Heart left ventricle (tissue), 16 donors: ENCODE data around the gene LELP1. TPM values are rescaled to one million over a fixed set of nuclear protein-coding genes. Genes with fewer than 3 reads are reported as not detected.
"Not testable (repeated sequence)": the region's sequence is repeated elsewhere in the genome, so short reads cannot be mapped to it uniquely, and the experiment has no call there.

Experiments used
- ATAC-seq, 4 donors: fragments of 200-7000 bp; cut with Tn5 transposase; one replicate each; pipeline ENCODE4 v1.9.1; 2020 to 2022; ENCODE audit warnings: moderate library complexity in 4 of 4, mild to moderate bottlenecking in 3 of 4, moderate number of reproducible peaks in 1 of 4
- DNase-seq, 5 donors: peaks; one replicate each; pipeline ENCODE4 v3.0.0-alpha.2; 2020
- H3K27ac ChIP-seq, 12 donors: fragments of 200-600 bp; sonication (generic) in 4 of 12; one replicate each; pipeline versions ENCODE4 v1.5.0 to v1.8.0; 2016 to 2022; ENCODE audit warnings: mild to moderate bottlenecking in 2 of 12
- H3K27me3 ChIP-seq, 9 donors: fragments of 200-600 bp; sonication (generic) in 2 of 9; one replicate each; pipeline versions ENCODE4 v1.5.1 to v1.8.0; 2016 to 2022; ENCODE audit warnings: mild to moderate bottlenecking in 3 of 9
- H3K36me3 ChIP-seq, 9 donors: fragments of 200-600 bp; sonication (generic) in 2 of 9; one replicate each; pipeline versions ENCODE4 v1.5.0 to v1.8.0; 2018 to 2022; ENCODE audit warnings: mild to moderate bottlenecking in 2 of 9
- H3K4me1 ChIP-seq, 12 donors: fragments of 200-600 bp; sonication (generic) in 4 of 12; one replicate each; pipeline versions ENCODE4 v1.5.0 to v1.8.0; 2016 to 2022; ENCODE audit warnings: mild to moderate bottlenecking in 3 of 12
- H3K4me3 ChIP-seq, 12 donors: fragments of 200-600 bp; sonication (generic) in 4 of 12; one replicate each; pipeline versions ENCODE4 v1.5.0 to v1.8.0; 2017 to 2022; ENCODE audit warnings: mild to moderate bottlenecking in 9 of 12, moderate library complexity in 4 of 12
- H3K9me3 ChIP-seq, 12 donors: fragments of 200-600 bp; sonication (generic) in 4 of 12; one replicate each; pipeline versions ENCODE4 v1.5.0 to v1.8.0; 2016 to 2022; ENCODE audit warnings: mild to moderate bottlenecking in 1 of 12
- POLR2A ChIP-seq, 2 donors: fragments of 450-650 bp; IDR thresholded peaks; one replicate each; pipeline ENCODE4 v1.6.1; 2017; ENCODE audit warnings: antibody characterized with exemption in 2 of 2, mild to moderate bottlenecking in 2 of 2, moderate library complexity in 2 of 2
- WGBS, 4 donors: extraction: QIAGEN DNeasy Blood & Tissue Kit in 2 of 4; methylation state at CpG; one replicate each; pipeline versions ENCODE4 v1.1.5 to v1.1.7; 2013 to 2018; 5-methylcytosine and 5-hydroxymethylcytosine counted together
- intact Hi-C, 10 donors: fragments of 100-400 bp; cut with DNase I; formaldehyde crosslinking; loops; one replicate each; pipeline versions ENCODE4 v1.11.1 to v1.14.2; 2022
- polyA plus RNA-seq, 2 donors: library from polyadenylated mRNA; stranded (reverse); fragments of 200-250 nt; gene quantifications; one replicate each; pipeline ENCODE4 v1.2.3, GENCODE V29; 2013
- total RNA-seq, 9 donors: library from RNA; depleted of rRNA in 2 of 9; stranded (reverse); fragments of >200 nt in 2 of 9; fragmentation: NEBNext Ultra II Directional in 3 of 9; extraction: Animal tissue kit (Norgen Biotek cat#: 25700) in 3 of 9; gene quantifications; one replicate each; pipeline versions ENCODE4 v1.1.0 to v1.2.4, GENCODE V29; 2016 to 2023
- TF ChIP-seq, protein P1 (sequence below), 12 donors: fragments of 200-600 bp; sonication (generic) in 4 of 12; IDR thresholded peaks; one replicate each; pipeline versions ENCODE4 v1.5.0 to v1.8.0; 2018 to 2022; ENCODE audit warnings: antibody characterized with exemption in 12 of 12, mild to moderate bottlenecking in 5 of 12
- donor health status: ischemic (EF 13 %, LVEDD 7.1; RV severe dilation, severe dysfunction).
- donor health status: healthy with polysubstance abuse.
- donor health status: DM: no; HTN: yes; CAD: no.
- donor health status: DM: no; HTN: no; CAD: no.
- donor health status: ischemic (EF 25% LVEDD 6.9; RV normal size, moderate dysfunction).
- donor health status: ischemic (EF 25% LVEDD 5.7; RV mildly dilated, moderate dysfunction).
- donor health status: healthy.
- donor health status: DM: yes; HTN: yes; CAD: no.
- donor health status: ischemic (EF 35%, LVEDD 5.7; RV mildly dilated, moderate dysfunction).
- donor health status: nonischemic (EF 11% LVEDD 7.7; RV severe dilation, severe dysfunction).
- donor health status: DM: yes; HTN: yes; CAD: no.
- donor health status: PGD.
- donor health status: ischemic (EF 29% LVEDD 5.4; RV normal size, mild dysfunction).
- donor health status: nonischemic (EF 23%, LVEDD 6.1; RV moderate dilation, normal function).

The LELP1 gene
- total and polyA plus RNA-seq, 11 donors: not detected

GRCh38 chr1:153217744-153218416 lies 14.7 kb downstream of the LELP1 start:
- no peak for DNase-seq
- H3K4me1 ChIP-seq: no peaks in the 10 kb centered on the region
- WGBS, 4 donors: 44 to 50% (median 46%) methylated on average over 2 of the region's 2 CpGs
- ATAC-seq: no peak
- H3K36me3 ChIP-seq: no peaks in the 10 kb centered on the region
- peaks cover 0 to 20% (median 4%) of the 10 kb centered on the region in 9 donors for H3K27me3 ChIP-seq
- H3K27ac ChIP-seq: no peak overlapping the region
- intact Hi-C loops: no loop called here
- no peak overlapping the region for H3K4me3 ChIP-seq
- H3K9me3 ChIP-seq: no peaks in the 10 kb centered on the region
- no peak for TF ChIP-seq POLR2A (IDR thresholded peaks at IDR 0.05)
- TF ChIP-seq, protein P1, sequence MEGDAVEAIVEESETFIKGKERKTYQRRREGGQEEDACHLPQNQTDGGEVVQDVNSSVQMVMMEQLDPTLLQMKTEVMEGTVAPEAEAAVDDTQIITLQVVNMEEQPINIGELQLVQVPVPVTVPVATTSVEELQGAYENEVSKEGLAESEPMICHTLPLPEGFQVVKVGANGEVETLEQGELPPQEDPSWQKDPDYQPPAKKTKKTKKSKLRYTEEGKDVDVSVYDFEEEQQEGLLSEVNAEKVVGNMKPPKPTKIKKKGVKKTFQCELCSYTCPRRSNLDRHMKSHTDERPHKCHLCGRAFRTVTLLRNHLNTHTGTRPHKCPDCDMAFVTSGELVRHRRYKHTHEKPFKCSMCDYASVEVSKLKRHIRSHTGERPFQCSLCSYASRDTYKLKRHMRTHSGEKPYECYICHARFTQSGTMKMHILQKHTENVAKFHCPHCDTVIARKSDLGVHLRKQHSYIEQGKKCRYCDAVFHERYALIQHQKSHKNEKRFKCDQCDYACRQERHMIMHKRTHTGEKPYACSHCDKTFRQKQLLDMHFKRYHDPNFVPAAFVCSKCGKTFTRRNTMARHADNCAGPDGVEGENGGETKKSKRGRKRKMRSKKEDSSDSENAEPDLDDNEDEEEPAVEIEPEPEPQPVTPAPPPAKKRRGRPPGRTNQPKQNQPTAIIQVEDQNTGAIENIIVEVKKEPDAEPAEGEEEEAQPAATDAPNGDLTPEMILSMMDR (IDR thresholded peaks at IDR 0.05): no peak

DNA sequence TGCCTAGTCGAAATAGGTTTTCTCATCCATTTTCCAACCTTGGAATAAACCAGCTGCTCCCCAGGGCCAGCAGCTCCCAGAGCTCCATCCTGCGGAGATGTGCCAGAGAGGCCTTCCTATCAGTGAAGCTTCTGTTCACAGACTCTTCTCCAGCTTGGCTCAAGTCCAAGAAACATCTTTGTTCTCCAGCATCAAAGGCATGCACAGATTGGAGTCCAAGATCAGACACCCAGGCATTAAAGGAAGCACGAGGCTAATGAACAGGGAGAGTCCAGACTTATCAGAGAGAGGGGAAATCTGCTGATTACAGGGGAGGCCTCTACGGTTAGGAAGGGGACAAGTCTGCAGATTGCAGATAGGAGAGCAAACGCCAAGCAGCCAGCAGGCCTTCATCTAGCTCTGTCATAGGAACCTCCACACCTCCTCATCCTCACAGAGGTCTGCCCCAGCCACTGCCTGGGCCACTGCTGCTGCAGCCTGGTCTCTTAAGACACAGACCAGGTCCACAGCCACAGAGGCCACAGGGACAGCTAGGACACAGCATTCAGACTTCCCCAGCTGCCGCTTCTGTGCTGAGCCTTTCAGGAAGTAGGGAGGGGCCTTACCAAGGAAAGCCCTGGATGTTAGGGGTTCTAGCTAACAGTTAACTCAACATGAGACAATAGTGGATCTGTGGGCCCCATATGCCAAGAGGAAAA lies 17.5 kb downstream of the LELP1 start:
- no peak overlapping the region for H3K27ac ChIP-seq
- no peak for TF ChIP-seq POLR2A (IDR thresholded peaks at IDR 0.05)
- TF ChIP-seq, protein P1 (IDR thresholded peaks at IDR 0.05): no peak
- peaks cover 0 to 17% (median 0%) of the 10 kb centered on the region in 9 donors for H3K27me3 ChIP-seq
- H3K36me3 ChIP-seq: no peaks in the 10 kb centered on the region
- intact Hi-C loops: loop anchor here in 6 of 10 donors (5.0 to 10.0 kb wide), 5 partner anchors 343 to 566 kb away; partner anchors contain the start of gene SMCP (in 2 of the 6)
- no peaks in the 10 kb centered on the region for H3K9me3 ChIP-seq
- no peak for ATAC-seq
- H3K4me1 ChIP-seq: no peaks in the 10 kb centered on the region
- no peak overlapping the region for H3K4me3 ChIP-seq
- 28 to 35% (median 33%) methylated on average over 6 of the region's 6 CpGs for WGBS, 4 donors
- DNase-seq: no peak

GRCh38 chr1:153223040-153223891 lies 20.0 kb downstream of the LELP1 start:
- DNase-seq (peak in 4 of 5 donors; percentile 24 to 63 (median 56)), ATAC-seq (peak; percentile 75 to 89 (median 78))
- H3K27ac ChIP-seq, H3K9me3 ChIP-seq, H3K36me3 ChIP-seq, H3K4me1 ChIP-seq, H3K4me3 ChIP-seq: not testable (repeated sequence)
- intact Hi-C loops: loop anchor here in 6 of 10 donors (2.0 to 10.0 kb wide), 6 partner anchors 346 to 568 kb away; partner anchors contain the start of gene SMCP (in 2 of the 6)
- H3K27me3 ChIP-seq: peaks cover 0 to 19% (median 6%) of the 10 kb centered on the region in 9 donors
- WGBS, 4 donors: 44 to 47% (median 45%) methylated on average over 15 to 16 of the region's 16 CpGs
- TF ChIP-seq, protein P1 (IDR thresholded peaks at IDR 0.05): peak; percentile 52 to 75 (median 62)
